Stimulated activated CD8-positive, alpha-beta memory T cell treated with anti-CD3 and anti-CD28 coated beads, Interleukin-12 subunit alpha, Interleukin-12 subunit beta, amount 100 ng/mL, for 1 hour (primary cell): Measurements from ENCODE around the gene SDK1.

ENCODE experiments used
- DNase-seq: peaks from one replicate; pipeline ENCODE4 v3.0.0-alpha.2; 2020; ENCODE audit warnings: low read depth

The SDK1 gene

DNA sequence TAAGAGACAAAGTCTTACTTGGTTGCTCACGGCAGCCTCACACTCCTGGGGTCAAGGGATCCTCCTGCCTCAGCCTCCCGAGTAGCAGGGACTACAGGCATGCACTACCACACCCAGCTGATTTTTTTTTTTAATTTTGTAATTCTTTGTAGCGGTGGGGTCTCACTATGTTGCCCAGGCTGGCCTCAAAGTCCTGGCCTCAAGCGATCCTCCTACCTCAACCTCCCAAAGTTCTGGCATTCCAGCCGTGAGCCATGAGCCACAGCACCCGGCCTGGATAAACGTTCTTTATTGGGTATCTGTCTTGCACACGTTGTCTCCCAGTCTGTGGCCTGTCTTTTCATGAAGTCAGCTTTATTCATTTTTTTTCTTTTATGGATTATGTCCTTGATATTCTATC lies 744.9 kb downstream of the SDK1 start:
- DNase-seq: no peak

DNA sequence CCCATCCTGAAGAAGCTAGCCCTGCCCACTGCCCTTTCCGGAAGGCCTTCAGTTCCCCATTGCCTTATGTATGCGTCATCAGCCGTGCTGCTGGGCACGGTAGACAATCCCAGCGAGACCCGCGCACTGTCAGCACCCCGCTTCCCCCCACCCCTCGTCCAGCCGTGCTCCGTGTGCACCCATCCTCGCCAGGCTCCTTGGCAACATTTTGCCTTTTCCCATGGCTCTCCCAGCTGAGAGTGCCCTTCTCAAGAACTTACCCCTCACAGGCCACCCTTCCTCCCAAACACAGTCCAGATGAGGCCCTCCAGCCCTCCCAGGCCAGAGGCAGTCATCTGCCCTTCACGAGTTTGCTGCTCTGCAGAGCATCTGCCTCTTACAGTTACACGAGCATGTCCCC lies 747.3 kb downstream of the SDK1 start:
- DNase-seq: no peak

DNA sequence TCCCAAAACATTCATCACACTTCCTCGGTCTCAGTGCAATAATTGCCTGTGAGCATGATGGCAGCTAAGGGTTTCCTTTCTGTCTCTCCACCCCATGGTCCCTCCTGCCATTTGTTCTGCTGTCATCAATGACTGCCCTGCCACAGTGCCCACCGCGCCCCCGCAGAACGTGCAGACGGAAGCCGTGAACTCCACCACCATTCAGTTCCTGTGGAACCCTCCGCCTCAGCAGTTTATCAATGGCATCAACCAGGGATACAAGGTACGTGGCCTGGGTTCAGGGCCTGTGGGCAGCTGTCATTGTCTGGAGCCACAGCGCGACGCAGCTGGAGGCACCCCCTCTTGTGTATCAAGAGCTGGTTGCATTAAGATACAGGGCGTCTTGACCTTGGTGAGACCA lies 748.1 kb downstream of the SDK1 start:
- no peak for DNase-seq

DNA sequence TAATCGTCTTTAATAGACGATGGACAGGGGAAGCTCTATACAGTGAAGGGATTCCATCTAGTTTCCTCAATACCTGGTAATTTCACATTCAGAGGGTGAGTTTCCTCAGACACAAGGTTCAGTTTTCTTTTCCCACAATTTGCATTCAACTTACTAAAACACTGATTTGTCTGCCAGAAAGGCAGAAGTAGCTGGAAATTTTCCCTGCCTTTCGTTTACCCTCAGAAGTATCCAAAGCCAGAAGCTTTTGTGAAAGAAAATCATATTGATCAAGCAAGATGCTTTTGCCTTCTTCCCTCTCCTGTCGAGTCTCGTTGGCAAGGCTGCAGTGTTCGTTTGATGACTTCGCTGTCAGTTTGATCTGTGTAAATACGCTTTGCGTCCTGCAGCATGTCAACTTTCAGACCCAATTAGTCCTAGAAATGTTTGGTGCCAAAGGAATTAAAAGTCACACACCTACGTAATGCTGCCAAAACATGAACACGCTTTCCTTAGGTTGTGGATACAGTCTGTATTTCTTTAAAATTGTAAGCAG lies 749.1 kb downstream of the SDK1 start:
- DNase-seq: no peak

DNA sequence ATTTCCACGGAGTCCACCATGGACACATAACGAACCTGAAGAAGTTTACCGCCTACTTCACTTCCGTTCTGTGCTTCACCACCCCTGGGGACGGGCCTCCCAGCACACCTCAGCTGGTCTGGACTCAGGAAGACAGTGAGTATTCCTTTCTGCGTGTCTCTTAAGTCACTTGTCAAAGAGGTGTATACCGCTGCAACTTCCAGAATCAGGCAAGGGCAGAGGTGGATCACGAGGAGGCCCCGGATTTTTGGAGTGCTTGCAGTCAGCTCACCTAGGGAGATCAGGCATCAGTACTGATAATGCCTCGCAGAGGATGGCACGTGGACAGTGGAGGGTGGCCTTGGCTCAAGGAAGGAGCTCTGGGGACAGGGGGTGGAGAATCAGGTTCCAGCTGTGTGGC lies 750.6 kb downstream of the SDK1 start:
- DNase-seq: no peak

DNA sequence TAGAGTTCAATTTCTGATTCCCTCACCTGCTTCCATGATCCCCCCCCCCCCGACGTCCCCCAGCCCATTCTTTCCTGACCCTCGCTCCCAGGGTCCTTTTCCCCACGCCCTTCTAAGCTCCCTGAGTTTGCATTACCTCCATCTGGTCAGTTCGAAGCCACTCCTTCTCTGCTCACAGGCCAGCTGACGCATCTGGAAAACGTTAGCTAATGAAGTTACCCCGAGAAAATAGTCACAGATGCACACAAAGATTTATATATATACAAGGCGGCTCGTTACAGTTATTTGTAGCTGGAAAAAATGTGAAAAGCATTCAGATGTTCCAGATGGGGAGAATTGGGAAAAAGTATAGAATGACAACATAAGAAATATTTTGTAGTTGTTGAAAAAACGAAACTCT lies 751.1 kb downstream of the SDK1 start:
- DNase-seq: no peak

DNA sequence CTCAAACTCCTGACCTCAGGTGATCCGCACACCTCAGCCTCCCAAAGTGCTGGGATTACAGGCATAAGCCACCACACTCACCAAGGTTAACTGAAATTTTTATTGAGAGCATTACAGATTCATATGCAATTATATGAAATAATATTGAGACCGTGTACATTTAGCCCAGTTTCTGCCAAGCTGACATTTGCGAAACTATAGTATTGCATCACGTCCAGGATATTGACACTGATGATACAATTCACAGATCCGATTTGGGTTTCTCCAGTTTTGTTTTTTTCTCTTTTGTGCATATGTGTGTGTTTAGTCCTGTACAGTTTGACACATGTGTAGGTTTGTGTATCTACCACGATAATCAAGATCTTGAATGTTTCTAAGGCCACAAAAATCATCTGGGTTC lies 753.1 kb downstream of the SDK1 start:
- no peak for DNase-seq

DNA sequence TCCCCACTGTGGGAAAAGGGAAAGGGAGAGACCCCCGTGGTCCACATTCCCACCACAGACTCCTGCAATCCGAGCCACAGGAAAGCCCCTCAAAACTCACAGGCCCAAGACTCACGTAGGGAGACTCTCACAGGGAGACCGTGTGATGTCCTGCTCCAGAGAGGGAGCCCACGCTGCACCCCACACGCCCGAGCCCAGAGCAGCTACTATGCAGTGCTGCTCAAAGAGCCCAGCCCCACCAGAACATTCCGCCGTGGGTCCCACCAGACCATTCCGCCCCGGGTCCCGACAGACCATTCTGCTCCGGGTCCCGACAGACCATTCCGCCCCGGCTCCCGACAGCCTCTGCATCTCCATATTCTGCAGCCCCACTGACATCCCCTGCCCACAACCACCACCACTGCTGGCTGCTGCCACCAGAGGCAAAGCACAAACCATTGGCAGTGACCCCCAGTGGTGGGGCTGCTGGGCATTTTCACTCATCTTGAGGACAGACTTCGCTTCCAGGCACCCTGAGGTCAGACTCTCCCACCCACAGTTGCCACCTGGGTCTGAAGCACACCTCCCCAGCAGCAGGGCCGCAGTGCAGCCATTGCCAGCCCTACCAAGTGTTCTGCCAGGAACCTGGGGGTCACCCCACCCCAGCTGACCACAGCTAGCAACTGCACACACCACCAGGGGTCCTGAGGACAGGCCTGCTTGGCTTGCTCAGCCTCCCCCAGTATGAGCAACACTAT lies 755.7 kb downstream of the SDK1 start:
- DNase-seq: no peak

DNA sequence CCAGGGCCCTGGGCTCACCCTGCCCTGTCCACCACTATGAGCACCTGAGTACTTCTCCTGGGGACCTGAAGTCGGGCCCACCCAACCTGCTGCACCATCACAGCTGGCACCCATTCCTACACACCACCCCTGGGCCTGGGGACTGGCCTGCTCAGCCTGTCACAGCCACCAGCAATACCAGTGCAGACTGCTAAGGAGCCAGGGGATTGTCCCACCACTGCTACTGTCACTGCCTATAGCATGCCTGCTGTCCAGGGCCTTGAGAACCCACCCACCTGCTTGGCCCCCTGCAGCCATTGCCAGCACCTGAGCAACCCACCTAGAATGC lies 756.2 kb downstream of the SDK1 start:
- DNase-seq: no peak

DNA sequence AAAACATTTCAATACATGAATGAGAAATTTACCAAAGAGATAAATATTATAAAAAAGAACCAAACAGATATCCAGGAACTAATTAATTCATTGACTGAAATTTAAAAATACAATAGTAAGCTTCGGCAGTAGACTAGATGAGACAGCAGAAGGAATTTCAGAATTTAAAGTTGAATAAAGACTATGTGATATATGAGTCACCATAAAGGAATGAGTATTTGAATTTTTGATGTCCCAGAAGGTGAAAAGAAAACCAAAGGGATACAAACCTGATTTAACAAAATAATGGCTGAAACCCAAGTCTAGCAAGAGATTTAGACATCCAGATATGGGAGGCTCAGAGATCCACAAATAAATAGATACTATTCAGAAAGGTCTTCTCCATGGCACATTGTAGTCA lies 757.1 kb downstream of the SDK1 start:
- no peak for DNase-seq

DNA sequence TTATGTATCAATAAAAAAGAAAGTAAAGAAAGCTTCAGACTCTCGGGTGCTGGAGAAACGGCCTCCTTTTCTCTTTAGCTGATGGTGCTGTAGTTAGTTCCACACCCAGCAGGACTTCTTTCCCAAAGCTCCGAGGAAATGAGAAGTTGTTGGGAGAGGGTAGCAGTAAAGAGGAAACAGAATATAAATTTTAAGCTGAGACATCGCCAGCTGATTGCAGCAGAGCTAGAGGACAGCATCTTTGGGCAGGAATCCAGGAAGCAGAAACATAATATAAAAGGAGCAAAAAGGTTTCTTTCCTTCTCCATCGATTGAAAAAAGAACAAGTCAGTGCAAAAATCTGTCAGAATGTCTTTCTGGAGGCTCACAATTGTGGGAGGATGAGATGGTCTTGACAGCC lies 764.1 kb downstream of the SDK1 start:
- DNase-seq: no peak

DNA sequence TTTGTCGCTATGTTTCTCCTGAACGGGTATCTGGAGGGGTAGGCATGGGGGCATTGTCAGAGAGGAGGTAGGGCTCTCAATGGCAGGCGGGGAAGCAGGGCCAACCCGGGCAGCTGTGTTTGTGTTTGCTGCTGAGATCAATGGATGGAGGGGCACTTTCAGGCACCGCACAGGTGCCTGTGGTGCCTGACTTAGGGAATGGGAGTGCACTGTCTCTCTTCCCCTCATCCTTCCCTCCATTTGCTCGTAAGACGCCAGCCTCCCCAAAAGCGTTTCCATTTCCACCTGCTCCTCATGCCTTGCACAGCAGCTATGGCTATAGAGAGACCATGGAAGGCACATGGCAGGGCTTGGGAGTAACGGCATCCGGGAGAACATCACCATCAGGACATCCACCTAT lies 765.2 kb downstream of the SDK1 start:
- DNase-seq: no peak

DNA sequence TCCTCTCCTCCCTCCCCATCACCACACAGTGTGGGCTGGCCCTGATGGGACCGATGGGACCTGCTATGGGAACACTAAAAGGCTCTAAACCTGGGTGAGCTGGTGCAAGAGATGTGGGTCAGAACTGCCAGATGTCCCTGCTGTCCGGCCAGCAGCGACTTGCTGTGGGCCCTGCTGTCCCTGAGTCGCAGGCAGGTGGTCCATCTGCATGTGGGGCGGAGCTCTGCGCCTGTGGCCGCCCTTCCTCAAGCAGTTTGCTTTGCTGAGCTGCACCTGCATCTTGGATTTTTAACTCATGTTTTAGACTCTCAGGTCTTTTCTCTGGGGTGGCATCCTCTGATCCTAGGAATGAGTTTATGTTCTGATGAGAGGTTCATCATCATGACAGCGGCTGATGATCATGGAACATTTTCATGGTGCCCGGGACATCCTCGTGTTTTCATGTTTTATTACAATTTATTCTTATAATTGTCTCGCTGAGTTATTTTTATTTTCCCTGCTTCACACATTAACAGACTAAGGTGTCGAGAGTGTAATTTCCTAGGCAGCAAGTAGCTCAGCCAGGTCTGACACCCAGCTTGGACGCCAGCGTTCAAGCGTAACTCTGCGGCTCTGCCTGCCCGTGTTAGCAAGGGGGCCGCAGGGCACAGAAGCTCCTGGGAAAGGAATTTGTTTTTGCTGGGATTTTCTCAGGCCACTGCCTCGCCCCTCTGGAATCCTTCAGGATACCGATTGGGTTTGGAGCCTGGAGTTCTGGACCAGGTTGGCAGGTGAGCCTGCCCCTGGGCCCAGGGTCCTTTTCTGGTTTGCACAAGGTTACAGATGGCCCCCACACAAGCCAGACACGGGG lies 765.8 kb downstream of the SDK1 start:
- DNase-seq: no peak

DNA sequence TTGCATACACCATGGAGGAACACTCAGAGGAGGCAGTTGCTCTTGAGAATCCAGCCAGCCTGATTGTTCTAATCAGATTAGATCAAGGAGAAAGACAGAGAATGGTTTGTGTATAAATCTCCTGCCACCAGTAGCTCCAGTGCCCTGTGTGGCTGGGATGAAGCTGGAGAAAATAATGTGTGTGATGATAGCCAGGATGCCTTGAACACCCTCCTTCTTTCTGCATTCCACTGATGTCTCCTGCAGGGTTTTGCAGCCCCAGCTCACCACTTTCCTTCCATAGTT lies 766.4 kb downstream of the SDK1 start:
- DNase-seq: no peak

DNA sequence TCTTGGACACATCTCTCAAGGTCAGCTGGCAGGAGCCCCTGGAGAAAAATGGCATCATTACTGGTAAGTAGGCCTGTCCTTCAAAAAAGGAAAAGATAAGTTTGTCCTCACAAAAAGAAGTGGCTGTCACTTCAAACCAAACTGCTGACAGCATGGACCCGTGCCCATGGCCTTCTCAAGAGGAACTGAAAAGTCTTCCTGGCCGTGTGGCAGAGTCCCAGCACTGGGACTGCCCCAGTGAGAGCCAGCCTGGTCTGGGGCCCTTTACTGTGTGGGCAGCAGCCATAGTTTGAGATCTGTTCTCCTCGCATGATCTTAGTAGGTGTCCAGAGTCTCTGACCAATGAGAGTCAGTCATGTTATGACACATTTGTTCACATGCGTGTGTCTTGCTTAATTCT lies 766.8 kb downstream of the SDK1 start:
- no peak for DNase-seq

DNA sequence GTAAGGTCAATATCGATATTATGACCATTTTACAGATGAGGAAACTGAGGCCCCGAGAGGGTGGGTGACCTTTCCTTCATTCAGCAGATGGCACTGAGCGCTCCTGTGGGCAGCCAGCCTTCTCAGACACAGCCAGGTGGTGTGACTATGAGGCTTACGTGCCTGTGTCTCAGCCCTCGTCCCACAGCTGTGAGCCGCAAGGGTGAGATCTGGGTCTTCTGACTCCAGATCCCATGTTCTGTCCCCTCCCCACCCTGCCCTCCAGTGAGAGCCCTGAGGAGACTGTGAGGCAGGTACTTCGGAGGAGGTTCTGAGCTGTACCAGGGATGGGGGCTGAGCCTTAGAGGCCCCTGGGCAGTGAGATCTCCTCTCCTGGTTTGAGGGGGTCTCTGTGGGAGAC lies 767.2 kb downstream of the SDK1 start:
- DNase-seq: no peak

DNA sequence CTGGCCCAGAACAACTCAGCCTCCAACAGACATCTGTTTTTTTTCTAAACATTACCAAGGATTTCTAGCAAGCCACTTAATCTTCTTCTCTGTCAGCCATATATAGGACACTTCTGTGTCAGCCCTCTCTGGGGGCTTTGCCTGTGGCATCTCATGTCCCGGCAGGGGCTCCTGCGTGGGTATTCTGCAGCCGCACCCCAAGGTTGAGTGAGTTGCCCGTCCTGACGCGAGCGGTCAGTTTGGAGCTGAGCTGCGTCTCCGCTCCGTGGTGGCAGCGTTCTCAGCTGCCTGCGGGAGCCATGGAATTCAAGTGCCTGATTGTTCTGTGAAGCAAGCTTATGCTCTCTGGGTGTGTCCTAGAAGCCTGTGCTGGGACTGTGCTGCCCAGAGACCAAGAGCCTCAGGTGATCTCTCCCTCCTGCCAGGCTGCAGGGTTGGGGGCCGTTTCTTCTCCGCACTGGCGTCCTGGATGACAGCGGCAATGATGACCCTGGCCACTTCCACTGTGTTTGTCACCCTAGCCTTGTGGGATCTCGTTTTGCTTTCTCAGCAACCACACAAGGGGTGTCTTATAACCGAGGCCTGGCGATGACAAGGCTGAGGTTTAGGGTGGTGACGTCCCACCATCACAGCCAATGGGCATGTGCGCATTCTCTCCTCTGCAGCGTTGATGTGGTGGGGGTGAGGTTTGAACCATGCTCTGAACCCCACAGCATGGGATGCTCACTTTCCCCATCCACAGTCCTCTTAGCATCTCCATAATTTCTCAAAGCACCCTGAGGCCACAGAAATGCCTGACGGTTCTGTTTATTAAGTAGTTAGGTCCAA lies 768.4 kb downstream of the SDK1 start:
- no peak for DNase-seq

DNA sequence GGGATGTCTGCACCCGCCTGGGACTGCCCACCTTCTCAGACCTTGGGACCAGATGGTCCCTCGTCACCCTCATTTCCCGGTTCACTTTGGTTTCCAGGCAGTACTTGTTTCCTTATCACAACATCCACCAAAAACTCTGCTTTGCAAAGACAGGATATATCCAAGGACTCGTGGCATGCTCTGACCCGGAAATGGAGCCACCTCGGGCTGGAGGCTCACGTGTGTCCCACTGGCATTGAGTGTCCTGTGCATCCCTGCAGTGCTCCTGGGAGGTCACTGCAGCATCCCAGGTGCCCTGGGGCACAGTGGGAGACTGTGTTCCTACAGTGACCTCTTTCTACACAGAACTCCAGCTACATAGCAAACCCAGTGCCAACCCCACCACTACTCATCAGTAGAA lies 769.2 kb downstream of the SDK1 start:
- no peak for DNase-seq

DNA sequence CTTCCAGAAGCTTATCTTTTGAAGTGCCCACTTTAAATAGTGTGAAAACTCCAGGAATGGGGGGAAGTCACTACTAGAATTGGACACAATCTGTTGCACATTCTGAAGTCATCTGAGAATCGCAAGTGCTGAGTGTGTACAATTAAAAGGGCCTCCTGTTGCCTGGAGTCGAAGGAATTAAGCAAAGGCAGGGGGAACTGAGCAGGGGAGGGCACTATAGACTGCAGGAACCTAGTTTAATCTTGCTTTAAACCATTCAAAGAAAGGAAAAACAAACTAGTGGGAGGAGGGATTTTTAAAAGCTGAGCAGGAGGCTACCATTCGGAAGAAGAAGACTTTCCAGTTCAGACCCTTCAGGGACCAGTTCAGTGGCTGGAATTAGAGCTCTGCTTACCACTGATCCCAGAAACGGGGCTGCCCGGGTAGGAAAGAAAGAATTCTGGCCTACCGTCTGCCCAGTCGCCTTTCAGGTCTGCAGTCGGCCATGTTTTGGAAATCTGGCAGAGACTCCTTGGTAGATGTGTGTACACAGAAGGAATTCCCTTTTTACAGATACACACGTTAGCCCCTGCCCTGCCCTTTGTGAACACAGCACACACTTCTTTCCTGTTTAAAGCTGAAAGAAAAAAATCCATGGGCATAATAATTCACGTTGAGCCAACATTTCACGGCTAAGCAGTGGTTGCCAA lies 770.5 kb downstream of the SDK1 start:
- no peak for DNase-seq

DNA sequence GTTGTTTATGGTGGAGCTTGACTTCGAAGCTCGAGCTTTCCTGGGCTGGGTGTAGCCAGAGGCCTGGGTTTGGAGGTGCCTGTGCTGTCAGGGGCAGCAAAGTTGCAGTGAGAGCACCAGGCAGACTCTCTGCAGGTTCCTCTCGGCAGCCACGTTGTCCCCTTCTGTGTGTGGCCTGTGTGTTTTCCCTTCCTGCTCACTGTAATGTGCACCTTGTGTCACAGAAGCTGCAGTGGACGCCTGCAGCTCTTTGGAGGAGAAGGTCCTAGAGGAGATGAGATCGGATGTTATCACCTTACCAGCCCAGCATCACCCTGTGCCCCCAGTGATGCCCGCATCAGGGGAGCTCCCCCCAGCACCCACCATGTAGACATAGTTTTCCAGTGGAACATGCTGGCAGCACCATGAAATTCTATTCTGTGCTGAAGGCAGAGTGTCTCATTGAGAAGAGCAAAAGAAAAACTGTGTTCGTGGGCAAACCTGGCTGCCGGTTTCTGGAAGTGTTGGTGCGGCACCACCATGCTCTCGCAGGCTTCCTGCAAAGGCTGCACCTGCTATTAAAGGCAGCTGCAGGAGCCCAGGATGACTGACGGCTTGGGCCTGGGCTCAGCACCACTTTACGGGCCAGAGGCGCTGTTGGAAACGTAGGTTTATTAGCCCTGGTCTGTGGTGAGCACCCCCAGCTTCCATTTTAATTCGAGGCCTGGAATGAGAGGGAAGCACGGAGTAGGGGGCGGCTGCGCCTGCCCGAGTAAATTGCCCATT lies 771.3 kb downstream of the SDK1 start:
- DNase-seq: no peak

DNA sequence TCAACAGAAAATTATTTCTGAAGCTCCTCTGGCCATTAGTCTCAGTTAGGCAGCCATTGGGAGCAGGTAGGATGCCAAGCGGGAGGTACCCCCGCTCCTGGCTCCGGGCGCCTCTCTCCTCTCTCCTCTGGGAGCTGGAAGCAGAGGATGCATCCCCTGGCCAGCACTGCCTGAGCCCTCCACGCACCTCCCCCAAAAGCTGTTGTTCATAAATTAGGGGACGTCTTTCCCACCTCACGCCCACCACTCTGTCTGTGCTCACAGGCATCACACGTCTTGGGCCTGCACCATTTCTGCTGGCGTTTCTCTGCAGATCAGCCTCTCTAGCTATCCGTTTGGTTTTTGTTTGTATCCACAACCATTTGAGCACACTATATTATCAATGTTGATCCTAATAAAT lies 772.0 kb downstream of the SDK1 start:
- DNase-seq: no peak

DNA sequence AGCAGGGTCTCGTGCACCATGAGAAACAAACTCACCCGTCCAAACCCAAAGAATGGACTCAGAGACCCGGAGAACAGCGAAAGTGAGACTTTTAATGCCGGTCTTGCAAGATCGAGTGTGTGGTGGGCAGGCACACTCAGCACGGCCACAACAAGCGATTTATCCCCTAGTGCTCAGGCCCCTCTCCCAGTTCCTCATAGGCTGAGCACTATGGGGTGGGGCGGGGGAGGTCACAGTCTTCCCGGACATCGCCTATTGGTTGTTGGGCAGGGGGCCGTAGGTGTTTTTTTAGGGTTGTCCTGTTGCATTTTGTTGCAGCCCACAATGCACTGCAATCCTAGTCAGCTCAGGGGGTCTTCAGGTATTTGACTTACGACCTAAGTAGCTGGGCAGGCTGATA lies 772.7 kb downstream of the SDK1 start:
- no peak for DNase-seq
